ENCODE measurements around the gene NRF1.
A peak's percentile ranks its signal among the peaks of the same experiment; 100 is the strongest.

Gene NRF1

GRCh38 chr7:129772646-129773280 is 161.2 kb downstream of the NRF1 start:
- DNase-seq, result no peak

- DNase-seq, result no peak
Measured at GRCh38 chr7:129773328-129773731, 161.8 kb downstream of the NRF1 start.

GRCh38 chr7:129773871-129774270 is 162.4 kb downstream of the NRF1 start:
- DNase-seq, result no peak

- no peak for DNase-seq
Measured at GRCh38 chr7:129774359-129774758, 162.8 kb downstream of the NRF1 start.

GRCh38 chr7:129774871-129775694 is 163.6 kb downstream of the NRF1 start:
- DNase-seq, result no peak

GRCh38 chr7:129775695-129776361 is 164.3 kb downstream of the NRF1 start:
- DNase-seq, result no peak

GRCh38 chr7:129776362-129776722 is 164.8 kb downstream of the NRF1 start:
- DNase-seq, result no peak

- no peak for DNase-seq
Measured at GRCh38 chr7:129777195-129777844, 165.8 kb downstream of the NRF1 start.

- no peak for DNase-seq
Measured at GRCh38 chr7:129777993-129778769, 166.7 kb downstream of the NRF1 start.

GRCh38 chr7:129778770-129779601 is 167.5 kb downstream of the NRF1 start:
- no peak for DNase-seq

GRCh38 chr7:129779602-129780256 is 168.2 kb downstream of the NRF1 start:
- peak; percentile 13 to 38 for DNase-seq

- DNase-seq, result peak; percentile 79 to 81
Measured at GRCh38 chr7:129780257-129780973, 168.9 kb downstream of the NRF1 start.

- peak in 1 of 2 experiments; percentile 22 for DNase-seq
Measured at GRCh38 chr7:129780974-129781927, 169.7 kb downstream of the NRF1 start.

- DNase-seq, result no peak
Measured at GRCh38 chr7:129781928-129782817, 170.7 kb downstream of the NRF1 start.

- peak in 1 of 2 experiments; percentile 21 for DNase-seq
Measured at GRCh38 chr7:129782818-129783583, 171.5 kb downstream of the NRF1 start.

- no peak for DNase-seq
Measured at GRCh38 chr7:129783584-129783919, 172.0 kb downstream of the NRF1 start.

- DNase-seq, result no peak
Measured at GRCh38 chr7:129784437-129784782, 172.9 kb downstream of the NRF1 start.

All from stimulated activated CD4-positive, alpha-beta T cell treated with anti-CD3 and anti-CD28 coated beads, Interleukin-4, amount 100 ng/mL, for 4 hours (primary cell).